ENCODE results near the gene IRGC.

The IRGC gene

DNA sequence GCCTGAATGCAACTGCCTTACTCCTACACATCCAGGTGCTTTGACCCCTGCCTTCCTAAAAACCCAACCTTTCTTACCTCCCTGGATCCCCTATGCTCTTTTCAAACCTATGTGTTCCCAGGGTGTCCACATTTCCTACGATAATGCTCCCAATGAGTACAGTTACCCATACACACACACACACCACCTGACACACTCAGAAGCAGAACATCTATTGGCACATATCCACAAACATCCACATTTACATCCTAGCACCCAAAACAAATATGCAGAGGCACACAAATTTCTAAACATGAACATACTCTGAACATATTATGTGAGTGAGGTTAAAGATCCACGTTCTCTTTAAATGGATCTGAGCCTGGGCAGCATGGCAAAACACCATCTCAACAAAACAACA is 23.5 kb upstream of the IRGC start:
- DNase-seq, result no peak

DNA sequence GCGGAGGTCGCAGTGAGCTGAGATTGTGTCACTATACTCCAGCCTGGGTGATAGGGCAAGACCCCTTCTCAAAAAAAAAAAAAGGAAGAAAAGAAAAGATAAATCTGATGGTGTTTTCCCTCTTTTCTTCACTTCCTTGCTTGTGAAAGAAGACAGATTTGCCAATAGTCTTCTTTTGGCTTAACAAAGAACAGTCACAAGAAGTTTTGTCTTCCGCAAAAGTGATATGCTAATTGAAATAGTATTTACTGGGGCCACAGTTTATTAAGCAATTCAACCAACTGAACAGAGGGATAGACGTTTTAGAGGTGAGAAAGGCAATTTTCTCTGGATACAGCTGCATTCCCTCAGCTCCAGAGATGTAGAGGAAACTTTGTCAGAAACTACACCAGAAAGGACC is 23.0 kb upstream of the IRGC start:
- DNase-seq, result no peak

DNA sequence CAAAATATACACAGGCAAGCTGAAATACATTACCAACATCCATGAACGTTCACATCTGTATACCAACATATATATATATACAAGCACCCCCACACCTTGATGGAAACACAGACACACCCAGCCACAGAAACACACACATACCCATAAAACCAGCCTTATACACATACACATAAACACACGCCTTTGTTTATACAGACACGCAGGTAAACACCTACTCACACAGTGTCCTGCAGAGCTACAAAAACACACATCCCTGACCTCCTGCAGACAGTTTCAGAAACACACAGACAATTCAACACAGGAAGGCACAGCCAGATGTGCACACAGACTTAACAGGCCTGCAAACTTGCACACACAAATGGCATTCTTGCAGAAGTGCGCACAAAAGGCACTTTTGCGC is 21.3 kb upstream of the IRGC start:
- no peak for DNase-seq

DNA sequence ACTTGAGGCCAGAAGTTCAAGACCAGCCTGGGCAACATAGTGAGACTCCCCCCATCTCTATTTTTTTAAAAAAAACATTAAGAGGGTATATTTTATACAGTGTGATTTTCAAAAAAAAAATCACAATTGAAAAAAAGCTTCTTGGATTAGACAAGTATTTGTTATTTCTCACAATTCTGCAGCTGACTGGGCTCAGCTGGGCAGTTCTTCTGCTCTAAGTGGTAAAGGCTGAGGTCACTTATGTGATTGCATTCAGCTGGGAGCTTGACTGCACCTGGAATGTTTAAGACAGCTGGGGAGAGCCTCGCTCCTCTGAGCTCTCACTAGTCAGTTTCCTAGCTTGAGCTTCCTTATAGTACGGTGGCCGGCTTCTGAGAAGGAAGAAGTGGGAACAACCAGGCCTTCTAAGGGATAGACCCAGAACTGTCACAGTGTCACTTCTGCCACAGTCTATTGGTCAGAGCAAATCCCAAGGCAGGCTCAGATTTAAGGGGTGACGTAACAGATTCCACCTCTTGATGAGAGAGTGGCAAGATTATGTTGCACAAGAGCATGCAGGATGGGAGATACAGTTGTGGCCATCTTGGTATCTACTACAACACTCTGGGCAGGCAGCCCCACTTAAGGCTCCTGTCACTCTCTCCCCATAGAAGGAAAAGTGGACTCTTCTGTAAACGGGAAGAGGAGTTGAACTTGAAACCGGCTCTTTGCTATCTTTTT is 19.7 kb upstream of the IRGC start:
- DNase-seq, result no peak

DNA sequence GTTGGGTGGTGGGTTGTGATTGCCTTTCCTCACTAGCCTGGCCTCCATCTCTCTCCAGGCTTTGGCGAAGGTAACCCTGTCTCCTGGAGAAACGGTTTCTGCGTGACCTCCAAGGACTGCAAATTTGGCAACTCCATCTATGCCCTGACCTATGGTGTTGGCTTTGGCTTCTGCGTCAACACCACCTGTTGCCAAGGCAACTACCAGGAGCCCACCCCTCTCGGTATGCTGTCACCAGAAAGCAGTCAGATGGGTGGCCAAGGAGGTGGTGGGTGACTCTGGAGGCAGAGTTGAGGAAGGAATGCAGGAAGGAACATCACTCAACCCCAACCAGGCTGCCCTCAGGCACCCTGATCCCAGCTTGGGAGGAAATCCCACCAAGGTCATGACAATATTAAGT is 18.6 kb upstream of the IRGC start:
- no peak for DNase-seq

DNA sequence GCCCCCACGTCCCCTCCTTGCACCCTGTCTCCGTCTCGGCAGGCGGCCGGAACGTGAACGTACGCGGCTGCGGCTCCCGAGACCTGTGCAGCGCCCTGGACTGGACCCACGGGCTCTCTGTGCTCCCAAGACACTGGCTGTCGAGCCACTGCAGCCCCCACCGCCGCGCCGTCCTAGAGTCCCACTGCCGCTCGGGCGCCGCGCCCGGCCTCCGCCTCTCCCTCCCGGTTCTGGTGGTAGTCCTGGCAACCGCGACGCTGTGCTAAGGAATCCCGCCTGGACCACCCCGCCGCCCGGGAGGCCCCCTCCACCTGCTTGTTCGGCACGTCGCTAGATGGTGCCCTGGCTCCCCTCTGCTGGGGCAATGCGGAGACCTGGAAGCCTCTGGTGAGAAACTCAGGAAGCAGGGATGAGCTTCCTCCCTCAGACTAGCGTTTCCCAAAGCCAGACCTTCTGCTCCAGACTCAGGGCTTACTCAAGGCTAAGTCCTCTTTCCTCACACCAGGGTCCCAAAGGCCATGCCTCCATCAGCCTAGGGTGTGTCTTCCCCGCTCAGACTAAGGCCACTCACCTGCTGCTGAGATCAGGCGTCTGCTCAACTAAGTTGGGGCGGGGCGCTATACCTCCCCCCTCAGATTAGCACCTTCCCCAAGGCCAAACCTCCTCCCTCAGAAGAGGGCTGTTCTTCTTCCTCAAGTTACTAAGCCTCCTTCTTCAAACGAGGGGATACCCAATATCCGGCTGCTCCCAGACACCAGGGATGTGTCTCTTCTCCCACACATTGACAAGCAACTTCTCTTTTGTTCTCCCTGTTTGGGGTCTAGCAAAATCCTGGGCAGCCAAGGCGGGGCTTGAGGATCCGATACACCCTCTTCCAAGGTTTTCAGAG is 16.1 kb upstream of the IRGC start:
- no peak for DNase-seq

DNA sequence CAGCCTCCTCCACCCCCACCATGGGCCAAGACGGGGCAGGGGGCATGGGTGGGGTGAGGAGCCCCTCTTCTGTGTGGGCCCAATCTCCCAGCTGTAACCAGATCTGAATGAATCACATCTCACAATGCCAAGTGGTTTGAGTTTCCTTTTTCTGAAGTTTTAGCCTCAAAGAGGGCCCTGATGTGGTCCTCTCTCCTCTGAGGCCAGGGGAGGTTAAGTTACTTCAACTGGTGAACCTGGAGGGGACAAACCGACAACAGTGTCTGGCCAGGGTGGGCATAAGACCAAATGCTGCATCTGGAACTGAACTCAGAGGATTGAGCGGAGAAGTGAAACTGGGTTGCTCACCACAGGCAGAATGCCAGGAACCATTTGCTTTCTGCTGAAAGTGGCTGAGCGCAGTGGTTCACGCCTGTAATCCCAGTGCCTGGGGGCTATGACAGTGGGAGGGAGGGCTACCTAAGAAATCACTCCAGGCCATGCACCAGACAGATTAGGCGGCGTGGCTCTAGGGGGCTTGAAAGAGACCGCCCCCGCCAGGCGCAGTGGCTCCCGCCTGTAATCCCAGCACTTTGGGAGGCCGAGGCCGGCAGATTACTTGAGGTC is 15.4 kb upstream of the IRGC start:
- DNase-seq, result no peak

DNA sequence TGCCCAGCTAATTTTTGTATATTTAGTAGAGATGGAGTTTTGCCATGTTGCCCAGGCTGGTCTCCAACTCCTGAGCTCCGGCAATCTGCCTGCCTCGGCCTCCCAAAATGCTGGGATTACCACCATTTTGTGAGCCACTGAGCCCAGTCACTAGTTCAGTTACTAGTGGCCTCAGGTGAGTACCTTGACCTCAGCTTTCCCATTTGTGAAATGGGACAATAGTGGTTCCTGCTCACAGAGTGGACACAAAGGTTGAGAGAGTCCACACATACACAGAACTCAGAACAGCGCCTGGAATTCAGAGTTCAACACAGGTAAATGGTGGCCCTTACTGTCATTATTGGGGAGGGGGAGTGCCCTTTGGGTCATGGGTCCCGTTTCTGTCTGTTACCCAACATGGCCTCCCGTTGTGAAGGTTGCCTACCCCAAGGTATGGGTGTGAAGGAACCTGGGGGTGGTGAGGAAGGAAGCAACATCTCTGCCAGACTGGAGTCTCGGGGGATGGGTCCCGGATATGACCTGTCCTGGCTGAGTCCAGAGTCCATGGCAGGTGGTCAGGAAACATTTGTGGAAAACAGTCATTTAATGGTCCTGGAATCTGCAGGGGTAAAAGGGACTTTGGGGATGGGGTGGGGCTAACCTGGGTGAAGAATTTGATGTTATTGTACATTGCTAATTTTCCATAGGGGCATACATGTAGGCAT is 11.7 kb upstream of the IRGC start:
- no peak for DNase-seq

DNA sequence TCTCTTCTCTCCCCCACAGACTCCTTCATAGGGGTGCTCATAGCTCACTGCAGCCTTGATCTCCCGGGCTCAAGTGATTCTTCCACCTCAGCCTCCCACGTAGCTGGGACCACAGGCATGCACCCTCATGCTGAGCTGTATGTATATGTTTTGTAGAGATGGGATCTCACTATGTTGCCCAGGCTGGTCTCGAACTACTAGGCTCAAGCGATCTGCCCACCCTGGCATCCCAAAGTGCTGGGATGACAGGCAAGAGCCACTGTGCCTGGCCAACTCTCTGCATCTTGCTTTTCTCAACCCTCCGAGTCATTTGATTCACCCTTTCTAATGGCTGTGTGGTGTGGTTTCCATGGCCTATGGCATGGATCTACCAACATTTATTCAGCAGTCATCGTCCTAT is 10.1 kb upstream of the IRGC start:
- DNase-seq, result no peak

DNA sequence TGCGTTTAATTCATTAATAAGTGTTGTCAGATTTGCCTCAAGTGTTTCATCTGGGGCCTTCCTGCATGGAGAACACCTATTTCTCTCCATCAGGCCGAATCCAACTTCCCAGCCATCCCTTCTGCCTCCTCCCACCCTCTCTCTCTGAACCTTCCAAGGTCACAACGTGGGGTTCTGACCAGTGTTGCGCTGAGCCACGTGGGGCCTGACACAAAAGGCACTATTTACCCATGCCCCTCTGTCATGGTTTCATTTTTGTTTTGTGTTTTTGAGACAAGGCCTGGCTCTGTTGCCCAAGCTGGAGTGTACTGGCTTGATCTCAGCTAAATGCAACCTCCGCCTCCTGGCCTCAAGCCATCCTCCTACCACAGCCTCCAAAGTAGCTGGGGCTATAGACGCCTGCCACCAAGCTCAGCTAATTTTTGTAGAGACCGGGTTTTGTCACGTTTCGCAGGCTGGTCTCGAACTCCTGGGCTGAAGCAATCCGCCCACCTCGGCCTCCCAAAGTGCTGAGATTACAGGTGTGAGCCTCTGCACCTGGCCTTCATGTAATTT is 8.6 kb upstream of the IRGC start:
- no peak for DNase-seq

DNA sequence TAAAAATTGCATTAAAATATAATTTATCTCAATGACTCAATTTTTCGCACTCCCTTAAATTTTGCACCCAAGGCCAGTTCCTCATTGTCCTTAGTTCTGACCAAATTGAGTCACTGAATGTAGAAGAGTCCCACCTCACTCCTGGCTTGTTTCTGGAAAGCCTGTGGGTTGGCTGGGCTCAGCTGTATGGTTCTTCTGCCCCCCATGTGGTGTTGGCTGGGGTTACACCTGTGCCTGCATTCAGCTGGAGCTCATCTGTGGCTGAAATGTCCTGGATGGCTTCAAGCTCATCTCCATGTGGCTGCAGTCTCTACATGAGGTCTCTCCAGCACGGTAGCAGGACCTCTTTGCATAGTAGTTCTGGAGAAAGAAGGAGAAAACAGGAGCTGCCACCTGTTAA is 7.2 kb upstream of the IRGC start:
- no peak for DNase-seq

DNA sequence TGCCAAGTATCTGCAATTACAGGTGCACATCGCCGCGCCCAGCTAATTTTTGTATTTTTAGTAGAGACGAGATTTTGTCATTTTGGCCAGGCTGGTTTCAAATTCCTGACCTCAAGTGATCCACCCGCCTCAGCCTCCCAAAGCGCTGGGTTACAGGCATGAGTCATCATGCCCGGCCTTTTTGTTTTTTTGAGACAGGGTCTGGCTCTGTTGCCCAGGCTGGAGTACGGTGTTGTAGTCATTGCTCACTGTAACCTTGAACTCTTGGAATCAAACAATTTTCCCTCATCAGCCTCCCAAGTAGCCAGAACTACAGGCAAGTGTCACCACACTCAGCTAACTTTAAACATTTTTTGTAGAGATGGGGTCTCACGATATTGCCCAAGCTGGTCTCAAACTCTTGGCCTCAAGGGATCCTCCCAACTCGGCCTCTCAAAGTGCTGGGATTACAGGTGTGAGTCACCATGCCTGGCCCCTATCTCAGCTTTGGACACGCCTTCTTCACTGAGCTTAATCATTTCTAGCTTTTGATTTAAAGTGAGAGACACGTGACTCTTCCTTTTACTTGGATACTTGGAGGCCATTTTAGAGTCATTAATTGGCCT is 4.0 kb upstream of the IRGC start:
- DNase-seq, result no peak

DNA sequence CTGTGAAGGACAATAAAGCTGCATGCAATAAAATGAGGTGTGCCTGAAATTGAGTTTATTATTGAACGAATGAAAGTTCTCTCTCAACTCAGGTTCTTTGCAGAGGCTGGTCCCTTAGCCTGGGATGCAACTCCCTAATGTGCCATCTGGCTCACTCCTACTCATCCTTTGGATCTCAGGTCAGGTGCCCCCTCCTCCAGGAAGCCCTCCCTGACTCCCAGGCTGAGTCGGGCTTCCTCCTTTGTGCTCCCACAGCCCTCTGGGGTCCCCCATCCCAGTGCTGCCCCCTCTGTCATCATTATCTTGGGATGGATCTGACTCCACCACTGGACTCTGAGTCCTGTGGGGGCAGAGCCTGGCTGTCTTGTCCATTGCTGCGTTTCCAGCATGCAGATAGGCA is 2.7 kb upstream of the IRGC start:
- DNase-seq, result no peak

DNA sequence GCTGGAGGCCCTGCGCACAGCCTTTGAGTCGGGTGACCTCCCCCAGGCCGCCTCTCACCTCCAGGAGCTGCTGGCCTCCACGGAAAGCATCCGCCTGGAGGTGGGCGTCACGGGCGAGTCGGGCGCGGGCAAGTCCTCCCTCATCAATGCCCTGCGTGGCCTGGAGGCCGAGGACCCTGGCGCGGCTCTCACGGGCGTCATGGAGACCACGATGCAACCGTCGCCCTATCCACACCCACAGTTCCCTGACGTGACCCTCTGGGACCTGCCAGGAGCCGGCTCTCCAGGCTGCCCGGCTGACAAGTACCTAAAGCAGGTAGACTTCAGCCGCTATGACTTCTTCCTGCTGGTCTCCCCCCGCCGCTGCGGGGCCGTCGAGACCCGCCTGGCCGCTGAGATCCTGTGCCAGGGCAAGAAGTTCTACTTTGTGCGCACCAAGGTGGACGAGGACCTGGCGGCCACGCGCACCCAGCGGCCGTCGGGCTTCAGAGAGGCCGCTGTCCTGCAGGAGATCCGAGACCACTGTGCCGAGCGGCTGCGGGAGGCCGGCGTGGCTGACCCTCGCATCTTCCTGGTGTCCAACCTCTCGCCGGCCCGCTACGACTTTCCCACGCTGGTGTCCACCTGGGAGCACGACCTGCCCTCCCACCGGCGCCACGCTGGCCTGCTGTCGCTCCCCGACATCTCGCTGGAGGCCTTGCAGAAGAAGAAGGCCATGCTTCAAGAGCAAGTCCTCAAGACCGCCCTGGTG is 2.9 kb downstream of the IRGC start:
- no peak for DNase-seq

DNA sequence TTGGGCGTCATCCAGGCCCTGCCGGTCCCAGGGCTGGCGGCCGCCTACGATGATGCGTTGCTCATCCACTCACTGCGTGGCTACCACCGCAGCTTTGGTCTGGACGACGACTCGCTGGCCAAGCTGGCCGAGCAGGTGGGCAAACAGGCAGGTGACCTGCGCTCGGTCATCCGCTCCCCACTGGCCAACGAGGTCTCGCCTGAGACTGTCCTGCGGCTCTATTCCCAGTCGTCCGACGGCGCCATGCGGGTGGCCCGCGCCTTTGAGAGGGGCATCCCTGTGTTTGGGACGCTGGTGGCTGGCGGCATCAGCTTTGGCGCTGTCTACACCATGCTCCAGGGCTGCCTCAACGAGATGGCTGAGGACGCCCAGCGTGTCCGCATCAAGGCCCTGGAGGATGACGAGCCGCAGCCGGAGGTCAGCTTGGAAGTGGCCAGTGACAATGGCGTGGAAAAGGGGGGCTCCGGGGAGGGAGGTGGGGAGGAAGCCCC is 3.5 kb downstream of the IRGC start:
- no peak for DNase-seq

DNA sequence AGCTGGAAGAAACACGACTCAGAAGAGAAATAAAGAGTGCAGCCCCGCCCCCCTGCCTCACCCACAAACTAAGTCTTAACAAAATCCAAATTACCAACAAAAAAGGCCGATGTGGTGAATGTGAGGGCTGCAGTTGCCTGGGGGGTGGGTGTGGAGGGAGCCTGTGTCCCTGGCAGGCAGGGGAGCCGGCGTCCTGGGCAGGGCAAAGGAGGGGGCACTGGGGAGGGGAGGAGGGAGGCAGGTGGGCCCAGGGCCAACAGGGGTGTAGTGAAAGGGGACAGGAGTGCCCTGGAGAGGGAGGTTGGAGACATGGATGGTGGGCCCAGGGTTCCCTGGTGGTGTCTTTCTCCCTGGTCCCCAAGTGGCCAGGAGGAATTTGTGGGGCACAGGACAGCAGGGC is 4.0 kb downstream of the IRGC start:
- no peak for DNase-seq

DNA sequence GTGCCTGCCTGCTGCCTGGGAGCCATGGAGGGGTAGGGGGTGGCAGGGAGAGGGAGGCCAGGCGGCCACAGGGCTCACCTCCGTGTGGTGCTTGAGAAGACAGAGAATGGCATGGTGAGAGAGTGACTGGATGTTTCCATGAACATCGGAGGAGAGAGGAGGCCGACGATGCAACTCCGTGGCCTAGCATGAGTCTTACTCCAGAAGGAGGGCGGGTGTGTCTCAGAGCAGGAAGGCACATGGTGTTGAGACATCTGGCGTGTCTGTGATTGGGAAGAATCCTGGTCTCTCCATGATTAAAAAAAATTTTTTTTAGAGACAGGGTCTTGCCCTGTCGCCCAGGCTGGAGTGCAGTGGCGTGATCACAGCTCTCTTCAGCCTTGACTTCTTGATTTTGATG is 5.1 kb downstream of the IRGC start:
- DNase-seq, result no peak

DNA sequence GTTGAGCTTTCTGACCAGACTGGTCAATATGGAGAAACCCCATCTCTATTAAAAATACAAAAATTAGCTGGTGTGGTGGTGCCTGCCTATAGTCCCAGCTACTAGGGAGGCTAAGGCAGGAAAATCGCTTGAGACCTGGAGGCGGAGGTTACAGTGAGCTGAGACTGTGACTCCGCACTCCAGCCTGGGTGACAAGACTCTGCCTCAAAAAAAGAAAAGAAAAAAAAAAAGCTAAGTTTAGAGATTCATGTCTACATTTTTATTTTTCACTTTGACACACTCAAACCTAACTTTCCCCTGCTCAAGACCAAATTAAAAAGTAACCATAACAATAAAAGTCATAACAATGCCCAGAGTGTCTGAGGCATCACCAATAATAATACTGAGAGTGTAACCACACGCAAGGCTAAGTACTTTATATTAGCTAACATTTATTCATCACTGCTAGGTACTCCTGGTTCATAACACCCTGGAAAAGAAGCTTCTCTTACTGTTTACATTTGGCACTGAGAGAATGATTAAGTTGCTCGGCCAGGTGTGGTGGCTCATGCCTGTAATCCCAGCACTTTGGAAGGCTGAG is 5.7 kb downstream of the IRGC start:
- DNase-seq, result no peak

DNA sequence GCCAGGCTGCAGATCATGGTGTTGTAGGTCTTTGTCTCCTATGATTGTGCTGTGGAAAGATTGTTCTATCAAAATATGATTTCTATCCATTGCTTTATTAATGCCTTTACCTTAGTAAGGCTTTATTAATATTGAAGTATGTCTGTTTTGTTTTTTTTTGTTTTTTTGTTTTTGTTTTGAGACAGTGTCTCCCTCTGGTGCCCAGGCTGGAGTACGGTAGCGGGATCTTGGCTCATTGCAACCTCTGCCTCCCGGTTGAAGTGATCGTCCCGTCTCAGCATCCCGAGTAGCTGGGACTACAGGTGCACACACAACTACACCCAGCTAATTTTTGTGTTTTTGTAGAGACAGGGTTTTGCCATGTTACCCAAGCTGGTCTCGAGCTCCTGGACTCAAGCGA is 7.7 kb downstream of the IRGC start:
- no peak for DNase-seq

DNA sequence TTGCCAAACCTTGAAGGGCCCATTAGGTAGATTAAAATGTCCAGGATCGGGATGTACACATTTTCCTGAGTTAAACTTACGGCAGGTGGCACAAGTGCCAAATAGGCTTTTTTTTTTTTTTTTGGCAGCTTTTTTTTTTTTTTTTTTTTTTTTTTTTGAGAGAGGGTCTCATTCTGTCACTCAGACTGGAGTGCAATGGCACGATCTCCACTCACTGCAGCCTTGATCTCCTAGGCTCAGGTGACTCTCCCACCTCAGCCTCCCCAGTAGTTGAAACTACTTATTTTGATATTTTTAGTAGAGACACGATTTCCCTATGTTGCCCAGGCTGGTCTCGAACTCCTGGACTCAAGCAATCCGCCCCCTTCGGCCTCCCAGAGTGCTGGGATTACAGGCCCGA is 9.0 kb downstream of the IRGC start:
- no peak for DNase-seq

DNA sequence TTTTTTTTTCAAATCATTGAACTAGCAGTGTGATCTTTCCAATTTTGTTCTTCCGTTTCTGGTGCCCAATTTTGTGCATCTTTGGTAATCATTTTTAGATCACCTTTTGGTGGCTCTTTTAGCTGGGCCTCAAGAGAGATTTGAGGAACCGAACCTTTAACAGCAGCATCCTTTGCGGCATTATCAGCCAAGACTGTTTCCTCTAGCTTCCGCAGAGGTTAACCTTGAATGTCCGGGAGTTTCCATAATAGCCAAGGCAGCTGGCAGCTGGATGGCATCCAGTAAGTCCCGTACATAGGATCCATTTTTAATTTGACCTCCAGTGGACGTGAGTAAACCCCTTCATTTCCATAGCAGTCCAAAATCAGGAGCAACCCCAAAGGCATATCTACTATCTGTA is 9.6 kb downstream of the IRGC start:
- DNase-seq, result no peak
